ENCODE measurements around the gene SMCO4.
"Not testable (repeated sequence)": the region's sequence is repeated elsewhere in the genome, so short reads cannot be mapped to it uniquely, and the experiment has no call there.

Gene SMCO4

GRCh38 chr11:93480256-93480655 is 62.9 kb downstream of the SMCO4 start:
- DNase-seq: no peak

GRCh38 chr11:93478841-93479240 is 64.3 kb downstream of the SMCO4 start:
- no peak for DNase-seq

GRCh38 chr11:93477684-93478234 is 65.4 kb downstream of the SMCO4 start:
- DNase-seq: no peak

DNA sequence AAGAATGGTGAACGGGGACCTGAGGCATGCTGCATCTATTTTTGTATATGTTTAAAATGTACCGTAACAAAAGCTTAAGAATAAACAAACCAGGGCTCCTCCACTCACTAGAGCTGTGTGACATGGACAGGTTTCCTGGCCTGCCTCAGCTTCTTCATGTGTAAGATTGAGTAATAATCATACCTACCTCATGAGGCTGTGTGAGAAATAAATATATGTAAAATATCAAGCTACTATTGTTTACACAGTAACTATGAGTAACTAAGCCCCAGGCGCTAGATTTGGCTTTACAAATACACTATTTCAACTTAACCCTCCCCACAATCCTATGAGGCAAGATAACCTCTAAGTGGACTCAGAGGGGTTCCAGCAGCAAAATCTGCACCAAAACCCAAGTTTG is 66.4 kb downstream of the SMCO4 start:
- DNase-seq: no peak

GRCh38 chr11:93474123-93474522 is 69.1 kb downstream of the SMCO4 start:
- DNase-seq: no peak

GRCh38 chr11:93468290-93468689 is 74.9 kb downstream of the SMCO4 start:
- DNase-seq: no peak

DNA sequence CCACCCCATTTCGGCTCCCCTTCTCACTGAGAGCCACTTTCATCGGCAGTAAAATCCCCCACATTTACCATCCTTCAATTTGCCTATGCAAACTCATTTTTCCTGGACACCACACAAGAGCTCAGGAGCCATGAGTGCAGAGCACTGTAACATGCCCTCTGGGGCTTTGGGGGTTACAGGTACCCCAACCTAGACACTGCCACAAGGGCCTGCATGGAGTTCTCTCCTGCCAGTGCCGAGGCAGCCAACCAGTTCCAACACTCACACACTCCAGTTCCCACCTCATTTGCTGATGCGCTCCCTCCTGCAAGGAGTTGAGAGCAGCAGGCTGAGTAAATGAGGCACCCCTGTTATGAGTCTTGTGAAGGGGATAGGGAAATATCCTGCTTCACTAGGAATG is 76.1 kb downstream of the SMCO4 start:
- DNase-seq: no peak

DNA sequence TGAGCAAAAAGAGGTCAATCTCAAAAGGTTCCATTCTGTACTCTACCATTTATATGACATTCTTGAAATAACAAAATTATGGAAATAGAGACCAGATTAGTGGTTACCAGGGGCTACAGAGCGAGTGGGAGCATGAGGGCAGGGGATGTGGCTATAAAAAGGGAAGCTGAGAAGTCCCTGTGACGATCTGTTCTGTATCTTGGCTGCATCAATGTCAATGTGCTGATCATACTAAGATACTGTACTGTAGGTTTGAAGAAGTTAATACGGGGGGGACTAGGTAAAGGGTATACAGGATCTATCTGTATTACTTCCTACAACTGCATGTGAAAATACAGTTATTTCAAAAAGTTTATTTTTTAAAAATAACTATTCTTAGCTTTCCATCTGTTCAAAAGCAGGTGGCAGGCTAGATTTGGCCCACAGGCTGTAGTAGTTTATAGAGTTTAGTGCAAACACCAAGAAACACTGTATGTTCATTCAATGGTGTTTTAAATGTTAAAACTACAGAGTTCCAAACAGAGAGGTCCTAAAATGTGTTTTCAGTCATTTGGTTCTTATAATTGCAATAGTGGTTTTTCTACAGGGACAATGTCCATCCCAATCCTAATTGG is 78.2 kb downstream of the SMCO4 start:
- no peak for DNase-seq

- not testable (repeated sequence) for DNase-seq
Measured at GRCh38 chr11:93463666-93464065, 79.5 kb downstream of the SMCO4 start.

DNA sequence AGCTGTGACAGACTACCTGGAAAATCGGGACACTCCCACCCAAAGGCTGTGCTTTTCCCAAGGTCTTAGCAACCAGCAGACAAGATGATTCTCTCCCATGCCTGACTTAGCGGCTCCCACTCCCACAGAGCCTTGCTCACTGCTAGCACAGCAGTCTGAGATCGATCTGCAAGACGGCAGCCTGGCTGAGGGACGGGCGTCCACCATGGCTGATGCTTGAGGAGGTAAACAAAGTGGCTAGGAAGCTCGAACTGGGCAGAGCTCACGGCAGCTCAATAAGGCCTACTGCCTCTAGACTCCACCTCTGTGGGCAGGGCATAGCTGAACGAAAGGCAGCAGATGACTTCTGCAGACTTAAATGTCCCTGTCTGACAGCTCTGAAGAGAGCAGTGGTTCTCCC is 84.9 kb downstream of the SMCO4 start:
- DNase-seq: no peak

DNA sequence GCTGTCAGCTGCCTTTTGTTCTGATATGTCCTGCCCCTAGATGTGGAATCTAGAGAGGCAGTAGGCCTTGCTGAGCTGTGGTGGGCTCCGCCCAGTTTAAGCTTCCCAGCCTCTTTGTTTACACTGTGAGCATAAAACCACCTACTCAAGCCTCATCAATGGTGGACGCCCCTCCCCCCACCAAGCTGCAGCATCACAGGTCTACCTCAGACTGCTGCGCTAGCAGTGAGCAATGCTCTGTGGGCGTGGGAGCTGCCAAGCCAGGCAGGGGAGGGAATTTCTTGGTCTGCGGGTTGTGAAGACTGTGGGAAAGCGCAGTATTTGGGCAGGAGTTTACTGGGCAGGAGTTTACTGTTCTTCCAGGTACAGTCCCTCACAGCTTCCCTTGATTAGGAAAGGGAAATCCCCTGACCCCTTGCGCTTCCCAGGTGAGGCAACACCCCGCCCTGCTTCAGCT is 98.5 kb downstream of the SMCO4 start:
- DNase-seq: peak in 9 of 56 donors; percentile 0 to 44 (median 3)

DNA sequence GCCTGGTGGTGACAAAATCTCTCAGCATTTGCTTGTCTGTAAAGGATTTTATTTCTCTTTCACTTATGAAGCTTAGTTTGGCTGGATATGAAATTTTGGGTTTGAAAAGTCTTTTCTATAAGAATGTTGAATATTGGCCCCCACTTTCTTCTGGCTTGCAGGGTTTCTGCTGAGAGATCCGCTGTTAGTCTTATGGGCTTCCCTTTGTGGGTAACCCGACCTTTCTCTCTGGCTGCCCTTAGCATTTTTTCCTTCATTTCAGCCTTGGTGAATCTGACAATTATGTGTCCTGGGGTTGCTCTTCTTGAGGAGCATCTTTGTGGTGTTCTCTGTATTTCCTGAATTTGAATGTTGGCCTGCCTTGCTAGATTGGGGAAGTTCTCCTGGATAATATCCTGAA is 100.0 kb downstream of the SMCO4 start:
- DNase-seq: not testable (repeated sequence)

DNA sequence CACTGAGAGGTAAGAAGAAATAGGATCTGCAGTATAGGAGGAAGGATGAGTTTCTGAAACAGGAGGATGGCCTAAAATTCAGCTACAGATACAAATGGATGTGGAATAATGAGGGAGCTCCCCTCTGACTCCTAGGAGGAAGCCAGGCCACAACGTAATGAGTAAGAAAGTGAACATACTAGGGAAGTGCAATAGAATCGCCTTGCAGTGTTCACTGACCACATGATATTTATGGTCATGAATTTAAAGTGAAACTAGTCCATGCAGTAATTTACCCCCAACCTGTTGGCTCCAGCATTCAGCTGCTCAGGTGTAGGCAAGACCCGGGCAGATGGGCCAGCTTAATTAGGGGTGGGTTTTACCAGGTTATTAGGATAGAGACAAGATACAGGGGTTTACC is 110.9 kb downstream of the SMCO4 start:
- DNase-seq: no peak

Measured in nucleus accumbens (tissue), 56 donors.